NCI-H1092 treated with DMSO at 0.1 percent for 48 hours (cell line): ENCODE measurements around the gene MYH9.

ENCODE experiments used
- DNase-seq: peaks from one replicate; lab custom pipeline; 2025; lab: John Stamatoyannopoulos, UW

The MYH9 gene

GRCh38 chr22:36386351-36386899, 1.3 kb downstream of the MYH9 start:
- peak; percentile 60 for DNase-seq

- DNase-seq: peak; percentile 67
These were observed 2.0 kb downstream of the MYH9 start for GRCh38 chr22:36385491-36386350.

GRCh38 chr22:36384766-36385481, 2.8 kb downstream of the MYH9 start:
- DNase-seq: no peak

GRCh38 chr22:36383110-36383581, 4.6 kb downstream of the MYH9 start:
- DNase-seq: no peak

GRCh38 chr22:36381513-36382128, 6.1 kb downstream of the MYH9 start:
- no peak for DNase-seq

GRCh38 chr22:36379593-36380361, 8.0 kb downstream of the MYH9 start:
- DNase-seq: no peak

GRCh38 chr22:36378869-36379217, 8.9 kb downstream of the MYH9 start:
- DNase-seq: no peak

- no peak for DNase-seq
These were observed 9.5 kb downstream of the MYH9 start for GRCh38 chr22:36378080-36378868.

- no peak for DNase-seq
These were observed 10.6 kb downstream of the MYH9 start for GRCh38 chr22:36377022-36377631.

GRCh38 chr22:36376265-36376664, 11.5 kb downstream of the MYH9 start:
- DNase-seq: no peak

- no peak for DNase-seq
These were observed 12.4 kb downstream of the MYH9 start for GRCh38 chr22:36375071-36375980.

GRCh38 chr22:36374603-36375024, 13.2 kb downstream of the MYH9 start:
- no peak for DNase-seq

GRCh38 chr22:36373258-36373579, 14.5 kb downstream of the MYH9 start:
- DNase-seq: no peak

- no peak for DNase-seq
These were observed 15.8 kb downstream of the MYH9 start for GRCh38 chr22:36371920-36372319.

GRCh38 chr22:36369922-36370791, 17.6 kb downstream of the MYH9 start:
- DNase-seq: peak; percentile 67

GRCh38 chr22:36369004-36369921, 18.5 kb downstream of the MYH9 start:
- DNase-seq: peak; percentile 14

GRCh38 chr22:36368359-36368983, 19.3 kb downstream of the MYH9 start:
- DNase-seq: no peak
